NCI-H2081 treated with DMSO at 0.1 percent for 48 hours (cell line): Measurements from ENCODE around the gene PRCD.
"Not testable (repeated sequence)": the region's sequence is repeated elsewhere in the genome, so short reads cannot be mapped to it uniquely, and the experiment has no call there.

Experiments used
- DNase-seq: peaks from one replicate; lab custom pipeline; 2025; lab: John Stamatoyannopoulos, UW

PRCD gene

GRCh38 chr17:76527430-76528111 lies 12.3 kb upstream of the PRCD start:
- DNase-seq, result no peak

DNA sequence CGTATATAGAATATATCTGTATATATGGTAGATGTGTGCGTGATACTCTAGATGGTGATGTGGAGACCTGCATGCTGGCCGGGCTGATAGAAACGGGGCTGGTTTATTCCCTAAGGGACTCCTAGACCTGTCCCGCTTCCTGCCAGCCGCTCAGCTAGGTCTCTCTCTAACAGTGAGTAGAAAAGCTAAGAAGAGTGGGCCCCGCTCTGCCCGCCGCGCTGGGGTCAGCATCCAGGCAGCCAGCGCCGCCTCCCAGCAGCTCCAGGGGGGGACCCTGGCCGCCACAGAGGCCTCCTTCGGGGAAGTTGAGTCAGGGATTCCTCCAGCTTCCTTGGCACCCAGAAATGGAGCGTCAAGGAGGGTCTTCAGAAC lies 11.7 kb upstream of the PRCD start:
- DNase-seq, result no peak

GRCh38 chr17:76528528-76529223 lies 11.2 kb upstream of the PRCD start:
- DNase-seq, result no peak

- DNase-seq, result no peak
Observed at GRCh38 chr17:76529224-76530094, 10.4 kb upstream of the PRCD start.

DNA sequence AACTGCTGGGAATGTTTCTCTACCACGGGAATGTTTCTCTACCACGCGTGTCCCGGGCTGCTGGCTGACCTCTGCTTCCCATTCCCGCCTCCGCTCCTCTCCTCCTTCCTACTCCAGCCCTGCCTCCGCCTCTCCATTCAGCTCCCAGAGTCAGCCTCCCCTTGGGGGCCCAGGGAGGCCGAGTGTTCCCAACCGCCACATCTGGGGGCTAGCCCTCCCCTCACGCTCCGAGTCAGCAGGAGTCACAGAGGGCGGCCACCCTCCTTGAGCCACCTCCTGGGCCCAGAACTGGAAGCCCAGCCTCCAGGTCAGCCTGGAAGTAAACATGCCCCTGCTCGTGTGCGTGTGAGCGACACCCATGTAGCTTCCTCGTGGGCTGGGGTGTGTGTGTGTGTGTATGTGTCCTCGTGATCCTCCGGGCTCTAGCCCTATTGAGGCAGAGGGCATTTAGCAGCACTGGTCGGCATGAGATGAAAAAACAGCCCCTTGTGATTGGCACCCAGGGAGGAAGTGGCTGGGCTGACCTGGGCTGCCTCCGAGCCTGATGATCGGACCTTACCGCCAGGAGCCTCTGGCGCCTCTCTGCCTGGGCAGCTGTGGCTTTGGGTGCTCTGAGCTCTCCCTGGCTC lies 9.6 kb upstream of the PRCD start:
- no peak for DNase-seq

DNA sequence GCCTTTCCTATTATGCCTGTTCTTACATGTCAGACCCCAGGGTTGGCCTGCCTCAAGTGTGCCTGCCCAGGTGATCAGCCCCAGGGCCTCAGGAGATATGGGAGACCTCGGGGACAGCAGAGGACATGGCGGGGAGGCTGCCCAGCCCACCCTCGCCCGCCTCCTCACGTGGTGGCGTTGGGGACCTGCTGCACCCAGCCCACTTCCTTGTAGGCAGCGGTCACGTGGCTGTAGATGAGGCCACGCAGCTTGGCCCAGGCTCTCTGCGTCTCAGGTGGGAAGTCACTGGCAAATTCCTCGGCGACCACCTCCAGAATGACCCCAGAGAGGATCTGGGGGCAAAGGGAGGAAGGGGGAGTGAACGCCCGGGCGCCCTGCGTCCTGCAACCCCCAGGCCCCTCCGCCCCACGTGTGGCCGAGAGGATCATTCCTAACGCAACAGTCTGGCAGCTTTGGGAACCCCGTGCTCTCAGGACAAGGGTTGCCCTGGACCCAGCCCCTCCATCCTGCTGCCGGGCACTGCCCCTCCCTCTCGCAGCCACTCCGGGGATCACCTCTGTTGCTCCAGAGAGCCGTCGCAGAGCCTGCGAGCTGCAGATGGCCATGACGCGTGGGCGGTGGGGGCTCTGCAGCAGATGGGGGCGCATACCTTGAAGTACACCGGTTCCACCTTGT lies 8.9 kb upstream of the PRCD start:
- DNase-seq, result no peak

DNA sequence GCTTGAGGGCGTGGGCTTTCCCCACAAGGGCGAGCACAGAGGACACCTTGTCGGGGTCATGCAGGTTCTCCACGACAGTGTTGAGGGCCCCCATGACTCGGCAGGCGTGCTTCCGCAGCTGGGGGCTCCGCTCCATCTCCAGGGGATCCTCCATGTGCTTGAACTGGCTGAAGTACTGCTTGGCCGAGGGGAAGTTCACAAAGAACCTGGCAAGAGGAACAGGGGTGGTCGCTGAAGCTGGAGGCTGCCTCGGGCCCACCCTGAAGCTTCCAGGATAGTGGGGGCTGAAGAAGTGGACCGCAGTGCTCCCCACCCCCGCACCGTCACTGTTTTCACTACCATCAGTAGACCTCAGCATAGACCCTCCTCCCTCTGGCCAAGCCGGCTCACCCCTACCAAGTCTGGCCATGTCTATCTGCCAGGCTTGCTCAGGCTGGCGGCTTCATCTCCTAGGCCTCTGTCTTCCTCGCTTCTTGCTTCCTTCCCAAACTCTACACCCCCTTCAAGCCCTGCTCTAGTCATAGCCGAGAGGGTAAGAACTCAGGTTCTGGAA lies 8.3 kb upstream of the PRCD start:
- no peak for DNase-seq

GRCh38 chr17:76532072-76532651 lies 7.7 kb upstream of the PRCD start:
- DNase-seq, result no peak

DNA sequence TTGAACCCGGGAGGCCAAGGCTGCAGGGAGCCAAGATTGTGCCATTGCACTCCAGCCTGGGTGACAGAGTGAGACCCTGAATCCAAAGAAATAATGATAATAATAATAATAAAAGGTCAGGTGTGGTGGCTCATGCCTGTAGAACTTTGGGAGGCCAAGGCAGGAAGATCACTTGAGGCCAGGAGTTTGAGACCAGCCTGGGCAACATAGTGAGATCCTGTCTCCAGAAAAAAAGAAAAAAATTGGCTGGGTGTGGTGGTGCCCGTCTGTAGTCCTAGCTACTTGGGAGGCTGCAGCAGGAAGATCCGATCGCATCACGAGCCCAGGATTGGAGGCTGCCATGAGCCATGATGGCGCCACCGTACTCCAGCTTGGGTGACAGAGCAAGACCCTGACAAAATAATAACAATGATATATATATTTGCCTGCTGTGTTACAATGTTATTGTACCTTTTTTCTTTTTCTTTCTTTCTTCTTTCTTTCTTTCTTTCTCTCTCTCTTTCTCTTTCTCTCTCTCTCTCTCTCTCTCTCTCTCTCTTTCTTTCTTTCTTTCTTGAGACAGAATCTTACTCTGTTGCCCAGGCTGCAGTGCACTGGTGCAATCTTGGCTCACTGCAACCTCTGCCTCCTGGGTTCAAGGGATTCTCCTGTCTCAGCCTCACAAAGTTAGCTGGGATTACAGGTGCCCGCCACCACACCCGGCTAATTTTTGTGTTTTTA lies 6.0 kb upstream of the PRCD start:
- not testable (repeated sequence) for DNase-seq

DNA sequence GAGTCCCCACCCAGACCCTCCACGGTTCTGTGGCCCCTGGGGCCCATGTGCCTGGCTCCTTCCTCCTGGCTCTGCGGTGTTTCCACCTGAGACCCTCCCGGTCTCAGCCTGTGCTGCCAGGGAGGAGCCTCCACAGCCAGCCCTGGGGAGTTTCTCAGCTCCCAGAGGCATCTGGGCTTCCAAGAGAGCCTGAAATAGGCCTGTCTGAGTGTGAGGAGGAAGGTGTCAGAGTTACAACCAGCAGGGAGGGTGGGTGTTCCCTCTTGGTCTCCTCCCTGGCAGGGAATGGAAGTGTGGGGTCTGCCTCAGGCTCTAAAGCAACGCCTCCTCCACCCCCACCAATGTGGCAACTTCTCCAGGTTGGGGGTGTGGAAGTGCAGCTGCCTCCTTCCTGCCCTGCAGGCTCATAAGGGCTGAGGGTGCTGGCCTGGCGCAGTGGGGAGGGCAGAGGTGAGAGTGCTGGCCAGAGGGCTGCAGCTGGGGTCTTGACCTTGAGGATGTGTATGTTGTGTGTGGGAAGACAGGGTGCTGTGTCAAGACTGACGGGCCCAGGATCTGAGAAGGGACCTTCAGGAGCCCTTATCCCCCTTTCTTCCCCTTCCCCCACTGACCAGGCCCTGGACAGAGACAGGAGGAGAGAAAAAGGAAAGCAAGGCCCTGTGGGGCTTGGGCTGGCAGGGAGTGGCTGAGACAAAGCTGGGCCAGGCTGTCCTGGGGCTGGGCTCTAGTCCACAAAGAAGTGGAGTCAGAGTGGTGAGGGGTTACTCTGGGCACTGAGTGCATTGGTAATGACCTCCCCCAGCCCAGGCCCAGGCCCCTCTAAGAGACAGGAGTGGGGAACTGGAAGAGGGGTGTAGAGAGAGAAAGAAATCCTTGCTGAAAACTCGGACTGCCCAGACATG lies 4.8 kb upstream of the PRCD start:
- DNase-seq, result no peak

- DNase-seq, result no peak
Observed at GRCh38 chr17:76535788-76536510, 3.9 kb upstream of the PRCD start.

GRCh38 chr17:76536511-76537287 lies 3.1 kb upstream of the PRCD start:
- no peak for DNase-seq

GRCh38 chr17:76537288-76537577 lies 2.6 kb upstream of the PRCD start:
- DNase-seq, result no peak

GRCh38 chr17:76537578-76538280 lies 2.1 kb upstream of the PRCD start, which contains the start of gene CYGB:
Gene CYGB (minus strand): TSS chr17:76537709. CDS start chr17:76537542, 167 bp downstream.
- no peak for DNase-seq

DNA sequence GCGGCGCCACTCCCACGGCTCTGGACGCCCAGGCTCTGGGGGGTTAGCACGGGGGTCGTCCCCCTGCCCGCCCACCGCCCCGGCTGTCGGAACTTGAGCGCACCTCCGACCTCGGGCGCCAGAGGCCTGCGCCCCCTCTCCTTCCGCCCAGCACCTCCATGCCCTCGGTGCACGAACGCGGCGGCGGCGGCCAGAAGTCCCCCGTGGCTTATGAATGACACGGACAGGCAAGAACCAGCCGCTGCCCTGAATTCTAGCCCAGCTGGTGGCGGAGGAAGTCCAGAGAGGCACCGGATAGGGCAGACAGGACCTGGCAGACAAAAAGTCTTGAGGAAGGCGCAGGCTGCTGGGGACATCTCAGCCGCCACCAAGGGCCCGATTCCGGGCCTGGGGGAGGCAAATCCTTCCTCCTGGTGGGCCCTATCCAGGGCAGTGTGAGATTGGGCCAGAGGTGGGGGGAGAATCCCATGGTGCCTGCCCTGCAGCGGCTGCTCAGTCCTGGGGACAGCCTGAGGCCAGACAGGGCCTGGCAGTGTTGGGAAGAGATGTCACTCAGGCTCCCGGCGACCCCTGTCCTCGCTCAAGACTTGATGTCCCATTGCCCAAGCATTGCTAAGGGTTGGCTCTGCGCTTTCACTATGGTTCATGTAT lies 1.4 kb upstream of the PRCD start:
- no peak for DNase-seq

DNA sequence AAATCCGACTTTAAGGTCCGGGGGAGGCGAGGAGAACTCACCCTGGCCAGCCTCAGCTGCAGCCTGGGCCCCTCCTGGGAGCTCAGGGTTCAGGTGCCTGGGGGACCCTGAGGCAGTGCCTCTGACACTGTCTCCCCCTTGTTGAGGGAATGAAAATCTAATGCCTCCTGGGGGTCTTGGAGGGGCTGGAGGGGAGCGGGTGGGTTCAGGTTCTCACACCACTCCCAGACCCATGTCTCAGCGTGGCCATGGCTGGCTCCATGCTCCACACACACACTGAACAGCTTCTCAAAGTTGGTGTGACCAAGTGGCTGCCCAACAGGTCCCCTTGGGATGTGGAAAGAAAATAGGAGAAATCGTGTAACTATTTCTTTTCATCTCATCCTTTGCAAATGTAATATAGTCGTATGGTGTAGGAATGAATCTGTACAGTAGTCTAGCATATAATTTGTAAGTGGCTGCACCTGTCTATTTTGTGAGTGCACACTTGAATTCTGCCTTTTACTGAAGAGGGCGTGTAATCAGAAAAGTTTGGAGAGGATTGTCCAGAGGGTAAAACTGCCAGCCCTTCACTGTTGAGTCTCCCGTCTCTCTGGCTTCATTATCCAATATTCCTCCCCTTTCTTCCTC lies 788 bp upstream of the PRCD start:
- no peak for DNase-seq
